Stimulated activated CD8-positive, alpha-beta memory T cell treated with anti-CD3 and anti-CD28 coated beads, Interleukin-12 subunit alpha, Interleukin-12 subunit beta, amount 100 ng/mL, for 1 hour (primary cell): Measurements from ENCODE around the gene OSBPL5.

Source experiments
- DNase-seq: peaks from one replicate; pipeline ENCODE4 v3.0.0-alpha.2; 2020; ENCODE audit warnings: low read depth

Gene OSBPL5

GRCh38 chr11:3099178-3099577, 65.9 kb downstream of the OSBPL5 start:
- no peak for DNase-seq

GRCh38 chr11:3096909-3097530, 68.1 kb downstream of the OSBPL5 start:
- DNase-seq = no peak

- DNase-seq = no peak
Measured at GRCh38 chr11:3095712-3096361, 69.3 kb downstream of the OSBPL5 start.

- DNase-seq = no peak
Measured at GRCh38 chr11:3094223-3094824, 70.8 kb downstream of the OSBPL5 start.

GRCh38 chr11:3093281-3094191, 71.6 kb downstream of the OSBPL5 start:
- no peak for DNase-seq

GRCh38 chr11:3092603-3093141, 72.4 kb downstream of the OSBPL5 start:
- no peak for DNase-seq

- peak; percentile 40 for DNase-seq
Measured at GRCh38 chr11:3091846-3092602, 73.1 kb downstream of the OSBPL5 start.

- DNase-seq = no peak
Measured at GRCh38 chr11:3091081-3091845, 73.8 kb downstream of the OSBPL5 start.

- DNase-seq = no peak
Measured at GRCh38 chr11:3090096-3090901, 74.8 kb downstream of the OSBPL5 start.

- DNase-seq = no peak
Measured at GRCh38 chr11:3089236-3090061, 75.7 kb downstream of the OSBPL5 start.

- DNase-seq = no peak
Measured at GRCh38 chr11:3088806-3089205, 76.3 kb downstream of the OSBPL5 start.

GRCh38 chr11:3087821-3088800, 77.0 kb downstream of the OSBPL5 start:
- no peak for DNase-seq

- DNase-seq = no peak
Measured at GRCh38 chr11:3087373-3087772, 77.7 kb downstream of the OSBPL5 start.

- DNase-seq = no peak
Measured at GRCh38 chr11:3086671-3087150, 78.4 kb downstream of the OSBPL5 start.

GRCh38 chr11:3086114-3086513, 79.0 kb downstream of the OSBPL5 start:
- no peak for DNase-seq

- no peak for DNase-seq
Measured at GRCh38 chr11:3085052-3085451, 80.1 kb downstream of the OSBPL5 start.

- no peak for DNase-seq
Measured at GRCh38 chr11:3083321-3083720, 81.8 kb downstream of the OSBPL5 start.

GRCh38 chr11:3081386-3081751, 83.7 kb downstream of the OSBPL5 start:
- DNase-seq = no peak
